HL-60/S4 (cell line): ENCODE data around the gene NAT16.
"Not testable (repeated sequence)": the region's sequence is repeated elsewhere in the genome, so short reads cannot be mapped to it uniquely, and the experiment has no call there.

ENCODE experiments used
- in situ Hi-C: fragments of 300-500 bp; cut with MboI; formaldehyde crosslinking; loops from 2 replicates; pipeline ENCODE4 v1.14.3; 2022; ENCODE audit warnings: low sequenced_read_pairs

NAT16 gene

GRCh38 chr7:101202603-101202918, 22.5 kb upstream of the NAT16 start:
- in situ Hi-C loops, result no loop called here

GRCh38 chr7:101201695-101202602, 21.9 kb upstream of the NAT16 start:
- in situ Hi-C loops, result no loop called here

GRCh38 chr7:101200862-101201599, 20.9 kb upstream of the NAT16 start, which contains the start of gene MOGAT3:
TSS of gene MOGAT3 (minus strand) at chr7:101201036. CDS start at chr7:101200854, 182 bp downstream.
- in situ Hi-C loops, result no loop called here

- in situ Hi-C loops, result no loop called here
Observed at GRCh38 chr7:101200504-101200861, 20.4 kb upstream of the NAT16 start.

GRCh38 chr7:101199522-101199921, 19.4 kb upstream of the NAT16 start:
- in situ Hi-C loops, result not testable (repeated sequence)

GRCh38 chr7:101198476-101198875, 18.4 kb upstream of the NAT16 start:
- in situ Hi-C loops, result no loop called here

- in situ Hi-C loops, result no loop called here
Observed at GRCh38 chr7:101197991-101198390, 17.9 kb upstream of the NAT16 start.

GRCh38 chr7:101195884-101196283, 15.8 kb upstream of the NAT16 start:
- in situ Hi-C loops, result no loop called here

GRCh38 chr7:101189109-101189508, 9.0 kb upstream of the NAT16 start:
- in situ Hi-C loops, result no loop called here

GRCh38 chr7:101186844-101187428, 6.8 kb upstream of the NAT16 start:
- in situ Hi-C loops, result no loop called here

GRCh38 chr7:101186194-101186593, 6.1 kb upstream of the NAT16 start:
- in situ Hi-C loops, result no loop called here

- in situ Hi-C loops, result no loop called here
Observed at GRCh38 chr7:101185258-101185839, 5.3 kb upstream of the NAT16 start.

GRCh38 chr7:101179713-101180112, 380 bp downstream of the NAT16 start:
- in situ Hi-C loops, result no loop called here

- in situ Hi-C loops, result no loop called here
Observed at GRCh38 chr7:101179117-101179516, 976 bp downstream of the NAT16 start.

GRCh38 chr7:101177644-101178043, 2.4 kb downstream of the NAT16 start:
- in situ Hi-C loops, result no loop called here

GRCh38 chr7:101175664-101176063, 4.4 kb downstream of the NAT16 start:
- in situ Hi-C loops, result no loop called here

GRCh38 chr7:101174322-101174854, 5.7 kb downstream of the NAT16 start:
- in situ Hi-C loops, result no loop called here

- in situ Hi-C loops, result no loop called here
Observed at GRCh38 chr7:101173752-101174244, 6.3 kb downstream of the NAT16 start.

GRCh38 chr7:101172854-101173751, 7.0 kb downstream of the NAT16 start:
- in situ Hi-C loops, result no loop called here
